OCI-LY3 (cell line): Measurements from ENCODE around the gene CDHR3.

Source experiments
- EZH2phosphoT487 ChIP-seq: fragments of 200-600 bp; shearing (Covaris generic); IDR thresholded peaks from 2 replicates; pipeline ENCODE4 v1.6.1; 2018; ENCODE audit warnings: antibody characterized with exemption, mixed run types, low read depth
- TF ChIP-seq, protein P1 (sequence below): fragments of 200-600, 300-600 bp; sonication (generic); IDR thresholded peaks from 2 replicates; pipeline ENCODE4 v1.5.1; 2014; ENCODE audit warnings: antibody characterized with exemption, low read length, low read depth

DNA sequence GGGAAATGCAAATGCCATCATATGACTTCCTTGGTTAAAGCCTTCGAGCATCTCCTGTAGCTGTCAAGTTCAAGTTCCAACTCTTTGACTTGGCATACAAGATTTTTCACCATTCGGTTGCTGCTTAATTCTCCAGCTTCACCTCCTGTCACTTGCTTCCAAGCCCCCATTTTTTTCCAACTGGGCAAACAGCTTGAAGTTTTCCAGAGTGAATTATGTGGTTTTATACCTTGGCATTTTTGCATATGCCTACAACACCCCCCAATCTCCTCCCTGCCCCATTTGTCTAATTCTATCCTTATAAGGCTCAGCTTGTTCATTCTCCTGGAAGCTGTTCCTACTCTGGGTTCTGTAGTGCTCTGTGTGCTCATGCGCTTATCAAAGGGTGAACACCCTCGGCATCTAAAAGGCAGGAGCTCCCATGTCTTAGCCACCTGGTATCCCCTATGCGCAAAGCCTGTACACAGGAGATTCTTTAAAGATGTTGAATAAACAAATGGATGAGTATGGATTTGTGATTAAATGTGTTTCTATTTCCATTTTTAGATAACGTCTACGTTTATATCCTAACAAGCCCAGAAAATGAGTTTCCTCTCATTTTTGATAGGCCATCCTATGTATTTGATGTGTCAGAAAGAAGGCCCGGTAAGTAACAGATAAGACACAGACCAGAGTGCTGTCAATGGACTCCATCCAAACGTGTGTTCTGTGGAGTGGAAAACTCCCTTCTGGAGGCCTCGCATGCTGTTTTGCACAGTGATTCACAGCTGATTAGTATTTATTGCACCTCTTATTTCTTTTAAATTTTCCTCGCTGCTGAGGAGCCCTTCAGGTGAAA lies 52.5 kb downstream of the CDHR3 start:
- TF ChIP-seq, protein P1, sequence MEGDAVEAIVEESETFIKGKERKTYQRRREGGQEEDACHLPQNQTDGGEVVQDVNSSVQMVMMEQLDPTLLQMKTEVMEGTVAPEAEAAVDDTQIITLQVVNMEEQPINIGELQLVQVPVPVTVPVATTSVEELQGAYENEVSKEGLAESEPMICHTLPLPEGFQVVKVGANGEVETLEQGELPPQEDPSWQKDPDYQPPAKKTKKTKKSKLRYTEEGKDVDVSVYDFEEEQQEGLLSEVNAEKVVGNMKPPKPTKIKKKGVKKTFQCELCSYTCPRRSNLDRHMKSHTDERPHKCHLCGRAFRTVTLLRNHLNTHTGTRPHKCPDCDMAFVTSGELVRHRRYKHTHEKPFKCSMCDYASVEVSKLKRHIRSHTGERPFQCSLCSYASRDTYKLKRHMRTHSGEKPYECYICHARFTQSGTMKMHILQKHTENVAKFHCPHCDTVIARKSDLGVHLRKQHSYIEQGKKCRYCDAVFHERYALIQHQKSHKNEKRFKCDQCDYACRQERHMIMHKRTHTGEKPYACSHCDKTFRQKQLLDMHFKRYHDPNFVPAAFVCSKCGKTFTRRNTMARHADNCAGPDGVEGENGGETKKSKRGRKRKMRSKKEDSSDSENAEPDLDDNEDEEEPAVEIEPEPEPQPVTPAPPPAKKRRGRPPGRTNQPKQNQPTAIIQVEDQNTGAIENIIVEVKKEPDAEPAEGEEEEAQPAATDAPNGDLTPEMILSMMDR: no peak
- no peak for TF ChIP-seq EZH2phosphoT487
